SU-DHL-6 (cell line): ENCODE measurements around the gene DOK6.

Source experiments
- H2AFZ ChIP-seq: fragments of 200-600 bp; sonication (generic); 2 replicates; pipeline ENCODE4 v1.6.1; 2014; ENCODE audit warnings: low read depth, mild to moderate bottlenecking, moderate library complexity, mixed read lengths, antibody characterized with exemption, low read length; ENCODE audit not compliant: severe bottlenecking
- H3F3A ChIP-seq: fragments of 200-600 bp; shearing (Covaris generic); 2 replicates; pipeline ENCODE4 v1.6.0; 2016; ENCODE audit warnings: antibody characterized with exemption, mild to moderate bottlenecking; ENCODE audit not compliant: insufficient read depth
- H3K27ac ChIP-seq: fragments of 200-600 bp; sonication (generic); 2 replicates; pipeline ENCODE4 v1.5.1; 2016; ENCODE audit warnings: low read depth, mild to moderate bottlenecking, low read length, moderate library complexity, mixed read lengths
- H3K27me3 ChIP-seq: fragments of 200-600 bp; sonication (generic), shearing (Covaris generic); 2 replicates; pipeline ENCODE4 v1.6.0; 2014; ENCODE audit warnings: mild to moderate bottlenecking, low read length
- H3K36me3 ChIP-seq: fragments of 200-600 bp; sonication (generic); 2 replicates; pipeline ENCODE4 v1.6.1; 2014; ENCODE audit warnings: mild to moderate bottlenecking, low read length, mixed read lengths
- H3K4me2 ChIP-seq: fragments of 300-600, 200-600 bp; shearing (Covaris generic), sonication (generic); 2 replicates; pipeline ENCODE4 v1.6.0; 2014; ENCODE audit warnings: low read length, low read depth, mild to moderate bottlenecking; ENCODE audit not compliant: poor library complexity, severe bottlenecking
- H3K4me3 ChIP-seq: fragments of 200-600 bp; sonication (generic); 2 replicates; pipeline ENCODE4 v1.5.1; 2014; ENCODE audit warnings: antibody characterized with exemption, low read length, mild to moderate bottlenecking, mixed read lengths; ENCODE audit not compliant: insufficient read depth, poor library complexity, severe bottlenecking
- H3K79me2 ChIP-seq: fragments of 200-600 bp; sonication (generic); 2 replicates; pipeline ENCODE4 v1.6.1; 2014; ENCODE audit warnings: mild to moderate bottlenecking, low read length, moderate library complexity; ENCODE audit not compliant: insufficient read depth
- H3K9ac ChIP-seq: fragments of 200-600 bp; sonication (generic); 2 replicates; pipeline ENCODE4 v1.7.0; 2014; ENCODE audit warnings: mild to moderate bottlenecking, low read length
- H3K9me2 ChIP-seq: fragments of 200-600 bp; sonication (generic); replicated peaks from 2 replicates; pipeline ENCODE4 v1.6.1; 2014; ENCODE audit warnings: low read length; ENCODE audit not compliant: insufficient read depth
- H3K9me3 ChIP-seq: fragments of 200-600 bp; sonication (generic); 2 replicates; pipeline ENCODE4 v1.6.1; 2014; ENCODE audit warnings: low read length, mixed read lengths; ENCODE audit not compliant: insufficient read depth
- H4K20me1 ChIP-seq: fragments of 200-600 bp; sonication (generic); 2 replicates; pipeline ENCODE4 v1.6.1; 2014; ENCODE audit warnings: low read depth, mild to moderate bottlenecking, antibody characterized with exemption, low read length, moderate library complexity, mixed read lengths
- CTCF ChIP-seq: fragments of 200-600 bp; sonication (generic); IDR thresholded peaks from one replicate; pipeline ENCODE4 v1.5.1; 2017; ENCODE audit warnings: antibody characterized with exemption, mild to moderate bottlenecking, low read length, moderate library complexity; ENCODE audit not compliant: insufficient read depth, poor library complexity, severe bottlenecking
- EZH2phosphoT487 ChIP-seq: fragments of 200-600 bp; sonication (generic), shearing (Covaris generic); conservative IDR thresholded peaks from 2 replicates; pipeline ENCODE4 v1.6.1; 2018; ENCODE audit warnings: mild to moderate bottlenecking, antibody characterized with exemption, low read length, moderate library complexity, mixed read lengths

DOK6 gene

GRCh38 chr18:69880083-69880482, 479.4 kb downstream of the DOK6 start:
- no peaks in the 10 kb centered on the region for H3F3A ChIP-seq
- H3K36me3 ChIP-seq, result no peaks in the 10 kb centered on the region
- TF ChIP-seq CTCF, result no peak
- no peak for TF ChIP-seq EZH2phosphoT487
- no peak overlapping the region for H3K4me3 ChIP-seq
- H3K9me2 ChIP-seq, result no peaks in the 10 kb centered on the region
- H3K27me3 ChIP-seq, result no peaks in the 10 kb centered on the region
- H3K9me3 ChIP-seq, result no peaks in the 10 kb centered on the region
- no peak overlapping the region for H3K9ac ChIP-seq
- no peaks in the 10 kb centered on the region for H4K20me1 ChIP-seq
- H3K4me2 ChIP-seq, result no peak overlapping the region
- H3K79me2 ChIP-seq, result no peaks in the 10 kb centered on the region
- no peak overlapping the region for H2AFZ ChIP-seq
- H3K27ac ChIP-seq, result no peak overlapping the region

- TF ChIP-seq EZH2phosphoT487 (no peak), CTCF (no peak)
- H3F3A ChIP-seq, result no peaks in the 10 kb centered on the region
- no peak overlapping the region for H3K4me2 ChIP-seq
- H3K4me3 ChIP-seq, result no peak overlapping the region
- H3K27ac ChIP-seq, result no peak overlapping the region
- H3K9me3 ChIP-seq, result no peaks in the 10 kb centered on the region
- no peak overlapping the region for H2AFZ ChIP-seq
- H3K9me2 ChIP-seq, result no peaks in the 10 kb centered on the region
- H3K9ac ChIP-seq, result no peak overlapping the region
- H3K36me3 ChIP-seq, result no peaks in the 10 kb centered on the region
- no peaks in the 10 kb centered on the region for H3K27me3 ChIP-seq
- H3K79me2 ChIP-seq, result no peaks in the 10 kb centered on the region
- no peaks in the 10 kb centered on the region for H4K20me1 ChIP-seq
These were observed 482.4 kb downstream of the DOK6 start for GRCh38 chr18:69882965-69883668.

- no peaks in the 10 kb centered on the region for H4K20me1 ChIP-seq
- H3F3A ChIP-seq, result no peaks in the 10 kb centered on the region
- no peak overlapping the region for H3K4me3 ChIP-seq
- H3K79me2 ChIP-seq, result no peaks in the 10 kb centered on the region
- no peak overlapping the region for H3K27ac ChIP-seq
- no peaks in the 10 kb centered on the region for H3K36me3 ChIP-seq
- H3K9me3 ChIP-seq, result no peaks in the 10 kb centered on the region
- no peak overlapping the region for H2AFZ ChIP-seq
- TF ChIP-seq EZH2phosphoT487 (no peak), CTCF (no peak)
- H3K27me3 ChIP-seq, result no peaks in the 10 kb centered on the region
- H3K9me2 ChIP-seq, result no peaks in the 10 kb centered on the region
- H3K9ac ChIP-seq, result no peak overlapping the region
- no peak overlapping the region for H3K4me2 ChIP-seq
These were observed 483.1 kb downstream of the DOK6 start for GRCh38 chr18:69883781-69884180.

- H3K9me2 ChIP-seq, result no peaks in the 10 kb centered on the region
- no peaks in the 10 kb centered on the region for H3K9me3 ChIP-seq
- no peaks in the 10 kb centered on the region for H3F3A ChIP-seq
- TF ChIP-seq CTCF (no peak), EZH2phosphoT487 (no peak)
- no peak overlapping the region for H3K27ac ChIP-seq
- H2AFZ ChIP-seq, result no peak overlapping the region
- H3K27me3 ChIP-seq, result no peaks in the 10 kb centered on the region
- no peak overlapping the region for H3K4me3 ChIP-seq
- no peaks in the 10 kb centered on the region for H3K36me3 ChIP-seq
- no peak overlapping the region for H3K9ac ChIP-seq
- H3K79me2 ChIP-seq, result no peaks in the 10 kb centered on the region
- H3K4me2 ChIP-seq, result no peak overlapping the region
- no peaks in the 10 kb centered on the region for H4K20me1 ChIP-seq
These were observed 484.7 kb downstream of the DOK6 start for GRCh38 chr18:69885355-69885754.
